ENCODE measurements around the gene TRIAP1.

The TRIAP1 gene

GRCh38 chr12:120428597-120429229 lies 17.5 kb downstream of the TRIAP1 start:
- DNase-seq, result no peak

- no peak for DNase-seq
Measured at GRCh38 chr12:120425797-120426196, 20.4 kb downstream of the TRIAP1 start.

GRCh38 chr12:120422892-120423456 lies 23.2 kb downstream of the TRIAP1 start:
- DNase-seq, result no peak

- no peak for DNase-seq
Measured at GRCh38 chr12:120421701-120422100, 24.5 kb downstream of the TRIAP1 start.

GRCh38 chr12:120417917-120418580 lies 28.1 kb downstream of the TRIAP1 start:
- DNase-seq, result no peak

- no peak for DNase-seq
Measured at GRCh38 chr12:120416490-120417216, 29.5 kb downstream of the TRIAP1 start.

- no peak for DNase-seq
Measured at GRCh38 chr12:120413901-120414695, 32.1 kb downstream of the TRIAP1 start.

- DNase-seq, result no peak
Measured at GRCh38 chr12:120412421-120412820, 33.8 kb downstream of the TRIAP1 start.

GRCh38 chr12:120408771-120409170 lies 37.4 kb downstream of the TRIAP1 start:
- no peak for DNase-seq

GRCh38 chr12:120406553-120406952 lies 39.6 kb downstream of the TRIAP1 start:
- no peak for DNase-seq

GRCh38 chr12:120406069-120406468 lies 40.1 kb downstream of the TRIAP1 start:
- DNase-seq, result no peak

GRCh38 chr12:120404271-120404670 lies 41.9 kb downstream of the TRIAP1 start:
- no peak for DNase-seq

- DNase-seq, result no peak
Measured at GRCh38 chr12:120403869-120404268, 42.3 kb downstream of the TRIAP1 start.

GRCh38 chr12:120402217-120402616 lies 44.0 kb downstream of the TRIAP1 start:
- DNase-seq, result no peak

- DNase-seq, result peak; percentile 49
Measured at GRCh38 chr12:120399531-120399930, 46.7 kb downstream of the TRIAP1 start.

GRCh38 chr12:120397824-120398540 lies 48.2 kb downstream of the TRIAP1 start:
- DNase-seq, result no peak

- no peak for DNase-seq
Measured at GRCh38 chr12:120394483-120395367, 51.5 kb downstream of the TRIAP1 start.
